ENCODE measurements around the gene JOSD1.

The JOSD1 gene

GRCh38 chr22:38712486-38713207, 11.9 kb upstream of the JOSD1 start:
- no peak for DNase-seq (ENCODE audit: low read depth)

- DNase-seq (ENCODE audit: low read depth) = no peak
These were observed 10.1 kb upstream of the JOSD1 start for GRCh38 chr22:38710866-38711265.

GRCh38 chr22:38710351-38710750, 9.6 kb upstream of the JOSD1 start:
- no peak for DNase-seq (ENCODE audit: low read depth)

- no peak for DNase-seq (ENCODE audit: low read depth)
These were observed 8.6 kb upstream of the JOSD1 start for GRCh38 chr22:38709306-38709705.

GRCh38 chr22:38707984-38708383, 7.2 kb upstream of the JOSD1 start:
- DNase-seq (ENCODE audit: low read depth) = no peak

DNA sequence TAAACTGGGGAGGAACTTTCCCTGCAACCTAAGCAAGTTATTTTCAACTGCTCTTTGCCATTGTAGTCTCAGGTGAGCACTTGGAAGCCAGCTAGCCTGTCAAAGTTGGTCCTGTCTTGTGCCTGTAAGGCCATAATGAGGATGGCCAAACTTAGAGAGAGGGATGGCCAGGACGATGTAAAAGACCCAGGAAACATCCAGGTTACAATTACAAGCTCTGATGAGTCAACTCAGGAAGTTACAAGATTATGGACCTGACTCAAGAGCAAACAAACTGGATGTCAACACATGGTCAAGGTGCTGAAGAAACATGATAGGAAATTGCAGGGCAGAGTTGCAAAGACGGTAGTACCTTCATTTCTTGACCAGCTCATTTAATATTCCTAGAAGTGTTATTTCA, 6.6 kb upstream of the JOSD1 start:
- DNase-seq (ENCODE audit: low read depth) = peak; percentile 85

DNA sequence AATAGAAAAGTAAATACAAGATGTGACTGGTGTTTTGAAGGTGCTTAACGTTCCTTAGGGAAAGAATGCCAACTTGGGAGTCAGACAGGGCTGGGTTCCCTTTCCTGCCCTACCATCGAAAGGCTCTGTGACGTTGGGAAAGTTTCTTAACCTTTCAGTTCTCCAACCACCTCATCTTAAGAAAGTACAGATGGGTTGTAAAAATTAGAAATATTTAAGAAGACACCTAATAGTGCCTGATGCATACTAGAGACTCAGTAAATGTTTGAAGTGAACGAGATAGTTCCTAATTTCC, 6.1 kb upstream of the JOSD1 start:
- DNase-seq (ENCODE audit: low read depth) = peak; percentile 28

DNA sequence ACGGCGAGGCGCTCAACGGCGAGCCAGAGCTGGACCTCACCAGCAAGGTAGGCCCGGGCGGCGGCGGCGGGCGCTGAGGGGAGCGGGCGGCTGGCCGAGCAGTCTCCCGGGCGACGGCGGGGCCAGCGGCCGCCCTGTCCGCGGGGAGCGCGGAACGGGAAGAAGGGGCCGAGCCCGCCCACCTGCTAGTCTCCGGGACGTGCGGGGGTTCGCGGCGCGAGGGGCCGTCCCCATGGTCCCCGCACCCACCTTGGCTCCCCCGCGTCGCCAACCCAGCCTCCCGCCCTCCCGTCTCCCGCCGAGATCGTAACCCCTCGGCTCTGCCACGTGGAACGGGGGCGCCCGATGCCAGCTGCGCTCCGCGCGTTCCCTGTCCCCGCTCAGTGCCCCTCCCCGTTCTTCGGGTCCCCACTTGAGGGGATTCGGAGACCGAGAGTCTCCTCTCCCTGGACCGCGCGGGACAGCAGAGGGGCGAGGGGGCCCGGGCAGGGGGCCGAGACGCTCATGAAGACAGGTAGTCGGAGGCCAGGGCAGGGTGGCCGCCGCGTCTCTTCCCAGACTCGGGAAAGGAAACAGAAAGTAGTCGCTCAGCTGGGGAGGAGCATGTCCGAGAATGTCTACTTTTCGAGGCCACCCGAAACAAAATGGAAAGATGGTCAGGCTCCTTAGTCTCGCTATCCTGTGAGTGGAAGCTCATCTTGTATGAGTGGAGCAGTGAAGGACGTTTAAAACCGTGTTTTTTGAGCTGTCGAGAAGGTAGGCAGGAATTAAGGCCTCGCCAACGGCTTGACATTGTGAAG, 5.6 kb upstream of the JOSD1 start:
- DNase-seq (ENCODE audit: low read depth) = peak; percentile 56

GRCh38 chr22:38705235-38706100, 4.7 kb upstream of the JOSD1 start, which contains the start of gene GTPBP1:
Gene GTPBP1 (plus strand): TSS chr22:38705944. CDS start chr22:38705956, 12 bp downstream.
- peak; percentile 100 for DNase-seq (ENCODE audit: low read depth)

DNA sequence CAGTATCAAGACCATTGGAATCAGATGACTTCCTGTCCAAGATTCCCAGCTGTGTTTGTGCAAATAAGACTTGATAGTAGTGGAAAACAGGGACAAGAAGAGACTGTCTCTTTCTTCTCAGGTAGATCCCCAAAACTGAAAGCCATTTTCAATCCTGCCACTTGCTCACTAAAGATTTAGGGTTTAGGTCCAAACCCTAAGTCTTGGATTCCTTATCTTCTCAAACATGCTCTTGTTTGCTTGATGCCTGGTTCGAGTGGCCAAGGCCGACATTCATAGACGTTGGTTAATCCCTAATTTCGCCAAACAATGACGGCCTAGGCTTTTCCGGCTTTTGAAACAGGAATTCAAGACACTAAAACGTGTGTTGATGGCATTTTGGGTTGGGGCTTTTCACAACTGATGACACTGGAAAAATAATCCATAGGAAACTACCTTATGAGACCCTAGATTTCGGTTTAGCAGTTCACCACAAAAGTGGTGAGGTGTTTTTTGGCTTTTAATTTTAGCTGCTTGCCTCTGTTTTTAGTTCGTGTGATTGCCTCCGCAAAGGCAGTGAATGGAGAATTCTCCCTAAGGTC, 4.0 kb upstream of the JOSD1 start:
- DNase-seq (ENCODE audit: low read depth) = peak; percentile 17

- DNase-seq (ENCODE audit: low read depth) = peak; percentile 78
These were observed 414 bp downstream of the JOSD1 start for GRCh38 chr22:38700270-38700788.

DNA sequence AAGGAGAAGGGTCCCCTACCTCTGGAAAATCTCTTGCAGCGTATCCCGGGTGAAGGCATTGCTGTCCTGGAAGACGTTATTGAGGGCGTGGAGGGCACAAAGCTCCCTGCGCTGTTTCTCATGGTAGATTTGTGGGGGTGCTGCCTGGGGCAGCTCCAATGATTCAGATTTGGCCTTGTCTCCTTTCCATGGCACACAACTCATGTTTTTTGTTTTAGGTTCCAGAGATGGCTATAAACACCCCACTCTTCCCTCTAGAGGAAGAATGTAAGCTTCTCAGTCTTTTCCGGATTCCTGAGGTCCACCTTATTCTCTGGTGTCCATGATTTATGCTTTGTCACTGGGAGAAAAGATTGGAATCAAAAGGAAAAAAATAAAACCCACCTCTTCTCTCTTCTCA, 959 bp downstream of the JOSD1 start:
- peak; percentile 73 for DNase-seq (ENCODE audit: low read depth)

DNA sequence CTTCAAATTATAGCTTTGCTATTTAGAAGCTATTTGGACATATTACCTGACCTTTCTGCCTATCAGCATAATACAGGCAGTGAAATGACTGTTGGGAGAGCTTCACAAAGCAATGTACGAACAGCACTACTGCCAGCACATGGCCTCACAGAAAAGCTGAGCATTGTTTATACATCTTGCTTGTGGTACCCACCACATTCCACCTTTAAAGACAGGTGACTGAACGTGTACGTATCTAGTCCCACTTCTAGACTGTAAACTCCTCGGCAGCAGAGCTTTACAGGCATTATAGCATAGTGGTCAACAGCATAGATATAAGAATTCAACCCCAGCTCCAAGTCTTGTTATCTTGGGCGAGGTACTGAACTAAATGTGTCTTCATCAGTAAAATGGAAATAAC, 1.6 kb downstream of the JOSD1 start:
- peak; percentile 8 for DNase-seq (ENCODE audit: low read depth)

GRCh38 chr22:38698407-38699094, 2.2 kb downstream of the JOSD1 start:
- peak; percentile 7 for DNase-seq (ENCODE audit: low read depth)

DNA sequence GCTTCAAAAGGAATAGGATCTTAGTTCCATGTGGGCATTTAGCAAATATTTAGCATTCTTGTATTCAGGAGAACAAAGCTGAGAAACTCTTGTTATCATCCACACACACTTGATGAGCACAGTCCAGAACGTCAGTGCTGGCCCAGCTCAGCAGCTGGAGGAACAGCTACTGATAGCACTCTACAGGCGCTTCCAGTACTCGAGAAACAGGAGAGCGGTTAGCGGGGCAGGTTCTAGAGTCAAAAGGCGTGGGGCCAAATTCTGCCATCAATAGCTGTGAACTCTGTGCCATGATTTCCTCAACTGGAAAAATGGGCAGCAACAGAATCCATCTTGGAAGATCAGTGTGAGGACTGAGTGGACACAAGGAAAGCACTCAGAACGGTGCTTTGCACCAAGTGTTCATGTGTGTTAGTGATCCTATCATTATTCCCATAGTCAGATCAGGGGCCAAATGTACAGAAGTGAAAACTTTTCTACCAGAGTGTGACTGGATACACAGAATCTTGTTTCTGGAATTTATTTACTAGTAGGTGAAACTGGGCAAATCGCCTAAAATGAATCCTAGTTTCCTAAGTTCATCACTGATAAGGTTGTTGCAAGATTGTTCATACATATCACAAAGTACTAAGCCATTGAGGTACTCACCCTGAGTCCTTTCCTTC, 3.2 kb downstream of the JOSD1 start:
- peak; percentile 14 for DNase-seq (ENCODE audit: low read depth)

DNA sequence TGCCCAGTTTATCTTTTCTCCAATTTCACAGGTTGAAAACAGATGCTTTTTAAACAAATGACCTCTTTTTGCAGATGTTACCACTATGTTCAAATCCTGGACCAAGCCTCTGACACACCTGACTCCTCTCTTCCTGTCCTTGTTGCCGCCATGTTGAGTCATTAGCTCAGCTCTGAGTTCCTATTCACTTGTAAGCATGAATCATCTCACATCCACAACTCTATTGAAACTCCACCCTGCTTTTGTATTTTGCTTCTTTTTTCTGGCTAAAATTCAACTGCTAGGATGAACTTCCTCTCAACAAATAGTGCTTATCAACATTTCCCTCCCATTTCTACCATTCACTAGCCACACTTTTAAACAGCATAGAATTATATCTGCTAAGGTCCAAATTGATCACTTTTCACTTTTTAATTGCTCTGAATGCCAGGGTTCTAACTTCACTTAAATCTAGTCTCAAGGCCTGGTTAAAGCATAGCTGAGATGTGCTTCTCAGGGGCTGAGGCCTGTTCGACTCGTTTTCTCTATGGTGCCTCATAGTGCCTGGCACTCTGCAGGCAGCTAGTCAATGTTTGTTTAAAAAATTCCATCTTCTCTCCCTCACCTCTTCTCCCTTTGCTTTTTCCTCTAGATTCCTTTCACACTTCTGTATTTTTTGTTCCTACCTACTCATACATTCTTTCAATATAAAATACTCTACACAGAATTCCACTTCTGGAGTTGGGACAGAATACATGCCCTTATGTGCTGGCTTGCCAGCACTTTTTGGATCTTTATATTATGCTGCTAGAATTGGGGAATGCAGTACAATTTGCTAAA, 3.9 kb downstream of the JOSD1 start:
- DNase-seq (ENCODE audit: low read depth) = peak; percentile 95

DNA sequence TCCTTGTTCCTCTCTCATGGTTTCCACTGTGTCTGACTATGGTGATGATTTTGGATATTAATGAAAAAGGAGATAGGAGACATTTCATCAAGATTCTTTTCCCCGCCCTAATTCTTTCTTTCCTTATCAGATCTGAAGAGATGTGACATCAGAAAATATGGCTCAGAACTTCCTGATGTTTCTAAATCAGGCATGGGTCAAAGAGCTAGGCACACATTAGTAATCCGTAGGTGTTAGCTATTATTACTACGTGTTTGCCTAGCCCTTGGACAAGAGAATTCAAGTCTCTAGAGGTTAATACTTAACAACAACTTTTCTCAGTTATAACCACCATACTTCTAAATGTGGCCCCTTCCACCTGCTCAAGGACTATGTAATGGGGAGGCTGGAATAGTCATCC, 5.8 kb downstream of the JOSD1 start:
- no peak for DNase-seq (ENCODE audit: low read depth)

- DNase-seq (ENCODE audit: low read depth) = peak; percentile 30
These were observed 6.7 kb downstream of the JOSD1 start for GRCh38 chr22:38694049-38694448.

GRCh38 chr22:38689651-38690050, 11.1 kb downstream of the JOSD1 start:
- no peak for DNase-seq (ENCODE audit: low read depth)

- no peak for DNase-seq (ENCODE audit: low read depth)
These were observed 15.0 kb downstream of the JOSD1 start for GRCh38 chr22:38685761-38686160.
